ENCODE results near the gene DCTD. TPM values are rescaled to one million over a fixed set of nuclear protein-coding genes. Genes with fewer than 3 reads are reported as not detected.

The DCTD gene
- total RNA-seq, result 10 to 100 TPM; 49.8 to 63.8 TPM
- long read RNA-seq, transcript DCTD-202 (6 exons, 1,972 nt), result minor isoform, 11 of 57 reads
- long read RNA-seq, transcript DCTD-201 (6 exons, 1,931 nt), result major isoform, 32 of 57 reads
- long read RNA-seq, transcript DCTD-213 (7 exons, 794 nt), result minor isoform, 6 of 57 reads
- long read RNA-seq, partial matches to known transcripts, result 1 of 57 reads
- long read RNA-seq, other reads (novel, unspliced or antisense), result 5 of 57 reads

- DNase-seq, result peak; percentile 88
- intact Hi-C loops (cut with DNase I), result no loop called here
- peak; percentile 90 to 93 for ATAC-seq
Observed at GRCh38 chr4:182917182-182918043, at the start of gene DCTD. DCTD (minus strand) TSS chr4:182917386; CDS start chr4:182915568, 1,818 bp downstream.

DNA sequence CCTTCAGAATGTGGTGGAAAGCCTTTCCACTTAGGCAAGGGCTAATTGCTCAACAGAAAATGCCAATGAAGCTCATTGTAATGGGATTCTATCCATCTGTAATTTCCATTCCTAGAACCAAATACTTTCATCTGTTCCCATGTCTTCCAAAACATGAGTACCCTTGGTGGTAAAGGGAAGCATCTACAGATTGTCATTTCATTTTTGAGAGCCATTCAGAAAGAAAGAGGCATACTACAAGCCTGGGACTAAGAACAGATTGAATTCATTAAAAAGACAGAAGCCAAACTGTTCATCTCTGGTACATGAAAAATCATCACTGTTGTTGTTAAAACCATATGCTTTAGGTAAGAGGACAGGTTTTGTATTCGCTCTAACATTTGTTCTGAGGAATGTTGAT lies 43.6 kb upstream of the DCTD start:
- no peak for DNase-seq
- no peak for ATAC-seq
- intact Hi-C loops (cut with DNase I), result no loop called here

DNA sequence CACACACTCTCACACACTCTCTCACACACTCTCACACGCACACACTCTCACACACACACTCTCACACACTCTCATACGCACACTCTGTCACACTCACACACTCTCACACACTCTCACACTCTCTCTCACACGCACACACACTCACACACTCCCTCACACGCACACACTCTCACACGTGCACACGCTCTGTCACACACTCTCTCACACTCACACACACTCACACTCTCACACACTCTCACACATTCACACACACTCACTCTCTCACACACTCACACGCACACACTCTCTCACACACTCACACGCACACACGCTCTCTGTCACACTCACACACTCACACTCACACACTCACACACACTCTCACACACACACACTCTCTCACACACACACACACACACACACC lies 43.0 kb upstream of the DCTD start:
- DNase-seq, result no peak
- intact Hi-C loops (cut with DNase I), result no loop called here
- no peak for ATAC-seq

GRCh38 chr4:182955411-182955810 lies 38.2 kb upstream of the DCTD start:
- ATAC-seq (peak in 1 of 2 donors; percentile 62), DNase-seq (no peak)
- intact Hi-C loops (cut with DNase I), result no loop called here

DNA sequence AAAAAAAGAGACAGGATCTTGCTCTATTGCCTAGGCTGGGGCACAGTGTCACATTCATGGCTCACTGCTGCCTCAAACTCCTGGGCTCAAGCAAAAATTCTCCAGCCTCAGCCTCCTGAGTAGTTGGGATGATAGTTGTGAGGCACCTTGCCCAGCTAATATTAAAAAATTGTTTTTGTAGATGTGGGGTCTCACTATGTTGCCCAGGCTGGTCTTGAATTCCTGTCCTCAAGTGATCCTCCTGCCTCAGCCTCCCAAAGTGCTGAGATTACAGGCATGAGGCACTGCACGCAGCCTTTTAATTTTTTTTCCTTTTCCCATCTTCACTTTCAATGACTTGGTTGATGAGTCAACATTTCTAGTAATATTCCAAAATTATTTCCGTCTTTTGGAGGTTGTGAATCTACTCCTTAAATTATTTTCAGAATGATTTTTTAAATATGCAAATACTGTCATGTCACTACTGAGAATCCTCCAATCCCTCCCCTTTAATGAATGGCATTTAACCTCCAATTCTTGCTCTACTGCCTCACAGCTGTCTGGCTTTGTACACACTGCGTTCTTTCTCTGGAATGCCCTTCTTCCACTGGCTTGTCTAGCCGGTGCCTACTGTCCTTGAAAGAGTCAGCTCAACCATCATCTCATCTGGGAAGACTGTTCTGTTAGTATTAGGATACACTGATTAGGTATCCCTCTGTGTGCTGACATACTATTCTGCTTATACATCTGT lies 27.5 kb upstream of the DCTD start:
- ATAC-seq (no peak), DNase-seq (no peak)
- intact Hi-C loops (cut with DNase I), result loop anchor here in 1 of 2 donors (5.0 kb wide), 1 partner anchor 123 kb away; no protein-coding TSS in a partner anchor

- ATAC-seq, result no peak
- intact Hi-C loops (cut with DNase I), result loop anchor here (2.0 to 10.0 kb wide), 5 partner anchors 128 to 463 kb away; no protein-coding TSS in a partner anchor
- DNase-seq, result no peak
Observed at GRCh38 chr4:182939680-182940079, 22.5 kb upstream of the DCTD start.

DNA sequence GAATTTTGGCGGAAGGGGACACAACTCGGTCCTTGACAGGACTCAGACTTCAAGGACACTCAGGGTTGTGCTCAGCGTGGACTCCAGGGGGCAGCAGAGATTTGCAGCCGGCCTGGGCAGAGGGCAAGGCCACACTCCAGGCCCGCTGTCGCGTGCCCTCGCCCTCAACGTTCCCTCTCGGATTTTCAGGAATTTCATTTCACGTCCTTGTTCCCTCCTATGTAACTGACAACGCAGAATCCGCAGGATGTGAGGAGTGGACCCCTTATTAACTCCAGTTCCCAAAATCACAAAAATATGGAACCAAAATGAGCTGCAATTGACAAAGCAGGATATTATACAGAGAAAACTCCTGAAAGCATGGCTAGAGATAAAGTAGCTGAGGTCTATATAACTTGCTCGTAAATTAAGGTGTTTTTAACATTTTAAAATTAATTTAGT lies 21.0 kb upstream of the DCTD start:
- ATAC-seq, result peak; percentile 98
- intact Hi-C loops (cut with DNase I), result loop anchor here (5.0 to 10.0 kb wide), 3 partner anchors 137 to 464 kb away; no protein-coding TSS in a partner anchor
- DNase-seq, result peak; percentile 74

GRCh38 chr4:182937268-182938204 lies 20.4 kb upstream of the DCTD start:
- DNase-seq (no peak), ATAC-seq (peak in 1 of 2 donors; percentile 30)
- intact Hi-C loops (cut with DNase I), result loop anchor here (5.0 to 10.0 kb wide), 3 partner anchors 137 to 465 kb away; no protein-coding TSS in a partner anchor

DNA sequence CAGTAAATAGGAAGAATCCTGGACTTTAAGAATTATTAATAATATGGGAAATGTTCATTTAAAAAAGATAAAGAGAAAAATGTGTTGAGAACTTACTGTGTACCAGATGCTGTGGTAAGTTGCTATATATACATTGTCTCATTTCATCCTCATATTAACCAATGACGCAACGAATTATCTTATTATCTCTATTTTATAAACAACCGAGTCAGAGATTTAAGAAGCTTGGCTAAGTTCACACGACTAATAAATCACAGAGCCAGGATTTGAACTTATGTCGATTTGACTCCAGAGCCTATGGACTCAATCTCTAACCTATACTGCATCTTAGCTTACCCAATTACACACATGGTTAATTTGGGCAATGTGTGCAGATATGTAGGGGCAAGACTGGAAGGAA lies 15.5 kb upstream of the DCTD start:
- ATAC-seq, result no peak
- no peak for DNase-seq
- intact Hi-C loops (cut with DNase I), result loop anchor here in 1 of 2 donors (10.0 kb wide), 1 partner anchor 142 kb away; no protein-coding TSS in a partner anchor

GRCh38 chr4:182931691-182932345 lies 14.6 kb upstream of the DCTD start:
- intact Hi-C loops (cut with DNase I), result loop anchor here in 1 of 2 donors (10.0 kb wide), 1 partner anchor 143 kb away; no protein-coding TSS in a partner anchor
- DNase-seq, result no peak
- no peak for ATAC-seq

GRCh38 chr4:182930889-182931288 lies 13.7 kb upstream of the DCTD start:
- intact Hi-C loops (cut with DNase I), result loop anchor here in 1 of 2 donors (10.0 kb wide), 1 partner anchor 144 kb away; no protein-coding TSS in a partner anchor
- no peak for ATAC-seq
- no peak for DNase-seq

DNA sequence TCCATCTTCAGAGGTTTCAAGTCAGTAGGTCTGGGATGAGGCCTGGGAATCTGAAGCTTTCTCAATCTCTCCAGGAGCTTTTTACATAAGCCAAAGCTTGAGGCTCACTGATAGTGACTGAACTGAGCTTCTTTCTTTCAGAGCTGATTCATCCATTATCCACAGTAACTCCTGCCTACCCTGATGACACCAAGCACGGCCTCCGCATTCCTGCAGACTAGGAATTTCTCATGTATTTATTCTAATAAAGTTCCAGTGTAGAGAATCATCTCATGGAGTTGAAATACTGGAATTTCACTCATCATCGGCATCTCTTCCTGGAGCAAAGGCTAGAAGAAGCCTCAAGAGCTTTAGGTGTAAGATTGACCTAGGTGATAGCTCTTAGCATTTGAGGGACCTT lies 12.1 kb upstream of the DCTD start:
- ATAC-seq, result peak in 1 of 2 donors; percentile 92
- DNase-seq, result no peak
- intact Hi-C loops (cut with DNase I), result loop anchor here in 1 of 2 donors (10.0 kb wide), 2 partner anchors 1354 to 1784 kb away; no protein-coding TSS in a partner anchor

DNA sequence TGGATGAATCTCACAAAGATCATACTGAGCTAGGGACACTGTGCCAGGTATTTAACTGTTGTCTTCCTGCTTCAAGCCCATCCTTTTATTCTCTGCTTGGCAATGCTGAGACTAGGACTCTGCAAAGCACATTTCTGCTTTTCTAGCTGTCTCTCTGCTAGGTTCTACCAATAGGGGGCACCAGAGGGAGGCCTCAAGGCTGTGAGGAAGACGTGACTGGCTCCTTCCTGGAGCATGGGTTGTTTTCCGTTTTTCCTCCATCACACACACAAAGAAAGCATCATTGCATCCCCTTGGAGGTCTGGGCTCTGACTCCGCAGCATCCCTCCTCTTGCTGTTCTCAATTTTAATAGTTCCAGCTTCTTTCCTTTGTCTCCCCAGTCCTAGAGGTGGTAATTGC lies 10.9 kb upstream of the DCTD start:
- no peak for ATAC-seq
- intact Hi-C loops (cut with DNase I), result loop anchor here in 1 of 2 donors (10.0 kb wide), 2 partner anchors 1353 to 1783 kb away; no protein-coding TSS in a partner anchor
- DNase-seq, result no peak

DNA sequence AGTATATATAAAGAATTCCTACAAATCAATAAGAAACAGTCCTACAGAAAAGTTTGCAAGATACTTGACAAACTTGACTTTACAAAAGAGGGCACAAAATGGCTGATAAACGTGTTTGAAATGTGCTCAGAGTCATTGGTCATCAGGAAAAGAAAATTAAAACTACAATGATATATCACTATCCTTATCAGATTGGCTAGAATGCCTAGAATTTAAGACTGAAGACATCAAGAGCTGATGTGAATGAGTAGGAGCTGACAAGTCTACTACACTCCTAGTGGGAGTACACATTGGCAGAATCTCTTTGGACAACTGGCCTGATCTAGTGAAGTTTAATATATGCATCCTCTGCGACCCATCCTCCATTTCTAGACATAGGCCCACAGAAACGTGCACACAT lies 10.3 kb upstream of the DCTD start:
- DNase-seq (no peak), ATAC-seq (no peak)
- intact Hi-C loops (cut with DNase I), result loop anchor here in 1 of 2 donors (10.0 kb wide), 2 partner anchors 1353 to 1783 kb away; no protein-coding TSS in a partner anchor

DNA sequence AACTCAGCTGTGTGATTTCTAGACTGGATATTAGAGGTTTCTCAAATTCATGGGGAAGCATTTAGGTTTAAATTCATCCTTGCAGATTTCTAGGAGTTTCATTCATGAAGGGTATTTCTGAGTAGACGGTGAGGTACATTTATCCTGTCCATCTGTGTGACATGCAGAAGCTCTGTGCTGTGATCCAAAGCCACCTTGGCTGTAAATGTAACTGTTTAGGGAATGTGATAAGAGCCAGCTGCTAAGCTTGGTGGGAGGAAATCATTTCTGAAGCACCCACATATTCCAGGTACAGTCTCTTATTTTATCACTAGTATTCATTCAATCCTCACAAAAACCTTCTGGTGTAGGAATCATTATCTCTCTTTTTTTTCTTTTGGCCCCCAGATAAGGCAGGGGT lies 8.7 kb upstream of the DCTD start:
- ATAC-seq (no peak), DNase-seq (no peak)
- intact Hi-C loops (cut with DNase I), result loop anchor here in 1 of 2 donors (10.0 kb wide), 2 partner anchors 1351 to 1781 kb away; no protein-coding TSS in a partner anchor

- DNase-seq (peak; percentile 41), ATAC-seq (peak; percentile 80 to 88)
- intact Hi-C loops (cut with DNase I), result loop anchor here in 1 of 2 donors (10.0 kb wide), 2 partner anchors 1351 to 1781 kb away; no protein-coding TSS in a partner anchor
Observed at GRCh38 chr4:182925298-182925757, 8.1 kb upstream of the DCTD start.

- intact Hi-C loops (cut with DNase I), result loop anchor here in 1 of 2 donors (10.0 kb wide), 2 partner anchors 1350 to 1780 kb away; no protein-coding TSS in a partner anchor
- no peak for ATAC-seq
Observed at GRCh38 chr4:182924497-182924896, 7.3 kb upstream of the DCTD start.

More at GRCh38 chr4:182924497-182924896, 7.3 kb upstream of the DCTD start:
- no peak for DNase-seq

Measured in left cardiac atrium (tissue), 4 donors.